Right ventricle myocardium superior (tissue), 1 donor: ENCODE data around the gene SPATA20. TPM values are rescaled to one million over a fixed set of nuclear protein-coding genes. Genes with fewer than 3 reads are reported as not detected.

ENCODE experiments used
- ATAC-seq: fragments of 200-7000 bp; cut with Tn5 transposase; one replicate; pipeline ENCODE4 v1.9.1; 2020; ENCODE audit warnings: mild to moderate bottlenecking; ENCODE audit not compliant: poor library complexity
- DNase-seq: peaks from one replicate; pipeline ENCODE4 v3.0.0-alpha.2; 2020
- intact Hi-C: fragments of 100-400 bp; cut with DNase I; formaldehyde crosslinking; loops from one replicate; pipeline ENCODE4 v1.11.2; 2022
- total RNA-seq: library from RNA; stranded (reverse); fragmentation: NEBNext Ultra II Directional; extraction: Animal tissue kit (Norgen Biotek cat#: 25700); gene quantifications from one replicate; pipeline ENCODE4 v1.2.1, GENCODE V29; 2021
- donor health status: DM: no; HTN: yes; CAD: no; lungs with severe emphysema.

SPATA20 gene
- total RNA-seq, 1 donor from 2014 or later, result 58.2 TPM

GRCh38 chr17:50549256-50549941, 2.4 kb downstream of the SPATA20 start:
- intact Hi-C loops, result loop anchor here (5.0 to 10.0 kb wide), 4 partner anchors 63 to 295 kb away; no protein-coding TSS in a partner anchor
- DNase-seq (no peak), ATAC-seq (no peak)

- intact Hi-C loops, result loop anchor here (2.0 to 10.0 kb wide), 6 partner anchors 62 to 295 kb away; no protein-coding TSS in a partner anchor
- no peak for ATAC-seq
- no peak for DNase-seq
Measured at GRCh38 chr17:50549969-50550368, 3.0 kb downstream of the SPATA20 start.

GRCh38 chr17:50550661-50551432, 3.9 kb downstream of the SPATA20 start:
- intact Hi-C loops, result loop anchor here (2.0 to 5.0 kb wide), 2 partner anchors 76 to 131 kb away; no protein-coding TSS in a partner anchor
- ATAC-seq (peak; percentile 75), DNase-seq (peak; percentile 87)

GRCh38 chr17:50551433-50551815, 4.5 kb downstream of the SPATA20 start:
- no peak for ATAC-seq
- intact Hi-C loops, result loop anchor here (2.0 to 5.0 kb wide), 2 partner anchors 75 to 131 kb away; no protein-coding TSS in a partner anchor
- no peak for DNase-seq

- intact Hi-C loops, result loop anchor here (2.0 to 5.0 kb wide), 2 partner anchors 75 to 130 kb away; no protein-coding TSS in a partner anchor
- ATAC-seq (no peak), DNase-seq (no peak)
Measured at GRCh38 chr17:50551884-50552283, 4.9 kb downstream of the SPATA20 start.

GRCh38 chr17:50554201-50554600, 7.2 kb downstream of the SPATA20 start:
- intact Hi-C loops, result loop anchor here (5.0 kb wide), 1 partner anchor 128 kb away; no protein-coding TSS in a partner anchor
- ATAC-seq (no peak), DNase-seq (no peak)

GRCh38 chr17:50556803-50557202, 9.8 kb downstream of the SPATA20 start:
- intact Hi-C loops, result loop anchor here (2.0 kb wide), 1 partner anchor 66 kb away; no protein-coding TSS in a partner anchor
- peak; percentile 23 for ATAC-seq
- DNase-seq, result peak; percentile 71

- ATAC-seq (no peak), DNase-seq (no peak)
- intact Hi-C loops, result loop anchor here (2.0 kb wide), 1 partner anchor 65 kb away; no protein-coding TSS in a partner anchor
Measured at GRCh38 chr17:50557630-50558029, 10.7 kb downstream of the SPATA20 start.

GRCh38 chr17:50558091-50558490, 11.1 kb downstream of the SPATA20 start:
- intact Hi-C loops, result no loop called here
- ATAC-seq, result no peak
- DNase-seq, result no peak

GRCh38 chr17:50558581-50558940, 11.6 kb downstream of the SPATA20 start:
- DNase-seq (no peak), ATAC-seq (no peak)
- intact Hi-C loops, result no loop called here

GRCh38 chr17:50558941-50559614, 12.1 kb downstream of the SPATA20 start:
- intact Hi-C loops, result no loop called here
- ATAC-seq, result no peak
- DNase-seq, result no peak

GRCh38 chr17:50559674-50560184, 12.8 kb downstream of the SPATA20 start:
- intact Hi-C loops, result no loop called here
- DNase-seq (peak; percentile 56), ATAC-seq (peak; percentile 56)

- DNase-seq (peak; percentile 93), ATAC-seq (peak; percentile 96)
- intact Hi-C loops, result no loop called here
Measured at GRCh38 chr17:50560185-50560824, 13.3 kb downstream of the SPATA20 start, which contains the start of gene CACNA1G. TSS of gene CACNA1G (plus strand) at chr17:50560715. CDS start at chr17:50561460, 745 bp downstream.

- intact Hi-C loops, result no loop called here
- no peak for ATAC-seq
- DNase-seq, result no peak
Measured at GRCh38 chr17:50560931-50561745, 14.2 kb downstream of the SPATA20 start.

GRCh38 chr17:50561746-50562141, 14.8 kb downstream of the SPATA20 start:
- DNase-seq (no peak), ATAC-seq (no peak)
- intact Hi-C loops, result no loop called here

GRCh38 chr17:50562242-50563091, 15.5 kb downstream of the SPATA20 start:
- ATAC-seq, result no peak
- no peak for DNase-seq
- intact Hi-C loops, result no loop called here

- DNase-seq, result no peak
- intact Hi-C loops, result no loop called here
- ATAC-seq, result no peak
Measured at GRCh38 chr17:50563092-50563511, 16.1 kb downstream of the SPATA20 start.
